ENCODE data around the gene BHLHE23.

- TF ChIP-seq CTCF (IDR thresholded peaks at IDR 0.05) (no peak), EP300 (IDR thresholded peaks at IDR 0.05) (no peak)
Observed at GRCh38 chr20:63044605-63045004, 37.8 kb upstream of the BHLHE23 start.

Data from tibial nerve (tissue), 4 donors.